Effector memory CD4-positive, alpha-beta T cell (primary cell): Measurements from ENCODE around the gene THAP2.
"Not testable (repeated sequence)": the region's sequence is repeated elsewhere in the genome, so short reads cannot be mapped to it uniquely, and the experiment has no call there.

ENCODE experiments used
- DNase-seq, 3 donors: peaks; one replicate each; pipeline ENCODE4 v3.0.0-alpha.2; 2020
- H3K27ac ChIP-seq: 2 replicates; pipeline ENCODE4 v1.7.0; 2013; ENCODE audit warnings: mild to moderate bottlenecking, low read length, moderate library complexity; ENCODE audit not compliant: insufficient read depth, poor library complexity, severe bottlenecking
- H3K27me3 ChIP-seq: replicated peaks from 2 replicates; pipeline ENCODE4 v1.7.0; 2013; ENCODE audit warnings: mild to moderate bottlenecking, low read length; ENCODE audit not compliant: insufficient read depth, control insufficient read depth, poor library complexity, severe bottlenecking
- H3K36me3 ChIP-seq: 2 replicates; pipeline ENCODE4 v1.7.0; 2013; ENCODE audit warnings: mild to moderate bottlenecking, low read length, moderate library complexity; ENCODE audit not compliant: control insufficient read depth, insufficient read depth
- H3K4me1 ChIP-seq: 2 replicates; pipeline ENCODE4 v1.7.0; 2013; ENCODE audit warnings: low read length, mild to moderate bottlenecking; ENCODE audit not compliant: control insufficient read depth, insufficient read depth, poor library complexity, severe bottlenecking
- H3K4me3 ChIP-seq: 2 replicates; pipeline ENCODE4 v1.7.0; 2013; ENCODE audit warnings: low read length, low read depth, mild to moderate bottlenecking; ENCODE audit not compliant: insufficient read depth, poor library complexity, severe bottlenecking
- H3K9me3 ChIP-seq: 2 replicates; pipeline ENCODE4 v1.7.0; 2013; ENCODE audit warnings: mild to moderate bottlenecking, low read length, moderate library complexity; ENCODE audit not compliant: control insufficient read depth

Gene THAP2

GRCh38 chr12:71684081-71684480, 20.0 kb downstream of the THAP2 start:
- no peak for DNase-seq
- Histone ChIP-seq H3K4me1 (no peaks in the 10 kb centered on the region), H3K4me3 (no peak overlapping the region), H3K27me3 (no peaks in the 10 kb centered on the region), H3K9me3 (no peaks in the 10 kb centered on the region), H3K27ac (no peak overlapping the region), H3K36me3 (no peaks in the 10 kb centered on the region)

DNA sequence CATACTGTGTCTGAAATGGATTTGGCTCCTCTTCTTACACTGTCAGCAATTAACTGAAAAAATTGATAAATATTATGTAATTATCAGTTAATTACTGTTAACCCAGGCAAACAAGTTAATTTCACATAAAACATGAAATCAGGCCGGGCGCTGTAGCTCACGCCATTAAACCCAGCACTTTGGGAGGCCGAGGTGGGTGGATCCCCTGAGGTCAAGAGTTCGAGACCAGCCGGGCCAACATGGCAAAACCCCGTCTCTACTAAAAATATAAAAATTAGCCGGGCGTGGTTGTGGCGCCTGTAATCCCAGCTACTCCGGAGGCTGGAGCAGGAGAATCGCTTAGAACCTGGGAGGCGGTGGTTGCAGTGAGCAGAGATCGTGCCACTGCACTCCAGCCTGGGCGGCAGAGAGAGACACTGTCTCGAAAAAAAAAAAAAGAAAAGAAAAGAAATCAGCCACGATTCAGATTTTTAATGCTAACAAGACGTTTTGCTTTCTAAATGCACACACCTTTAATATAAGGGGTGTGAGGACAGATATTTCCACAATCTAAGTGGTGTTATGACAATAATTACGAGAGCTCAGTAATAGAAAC, 21.3 kb downstream of the THAP2 start:
- Histone ChIP-seq H3K36me3 (no peaks in the 10 kb centered on the region), H3K4me3 (peak overlapping the region; percentile 80), H3K27ac (peak overlapping the region; percentile 77), H3K27me3 (no peaks in the 10 kb centered on the region), H3K4me1 (no peaks in the 10 kb centered on the region), H3K9me3 (no peaks in the 10 kb centered on the region)
- no peak for DNase-seq

DNA sequence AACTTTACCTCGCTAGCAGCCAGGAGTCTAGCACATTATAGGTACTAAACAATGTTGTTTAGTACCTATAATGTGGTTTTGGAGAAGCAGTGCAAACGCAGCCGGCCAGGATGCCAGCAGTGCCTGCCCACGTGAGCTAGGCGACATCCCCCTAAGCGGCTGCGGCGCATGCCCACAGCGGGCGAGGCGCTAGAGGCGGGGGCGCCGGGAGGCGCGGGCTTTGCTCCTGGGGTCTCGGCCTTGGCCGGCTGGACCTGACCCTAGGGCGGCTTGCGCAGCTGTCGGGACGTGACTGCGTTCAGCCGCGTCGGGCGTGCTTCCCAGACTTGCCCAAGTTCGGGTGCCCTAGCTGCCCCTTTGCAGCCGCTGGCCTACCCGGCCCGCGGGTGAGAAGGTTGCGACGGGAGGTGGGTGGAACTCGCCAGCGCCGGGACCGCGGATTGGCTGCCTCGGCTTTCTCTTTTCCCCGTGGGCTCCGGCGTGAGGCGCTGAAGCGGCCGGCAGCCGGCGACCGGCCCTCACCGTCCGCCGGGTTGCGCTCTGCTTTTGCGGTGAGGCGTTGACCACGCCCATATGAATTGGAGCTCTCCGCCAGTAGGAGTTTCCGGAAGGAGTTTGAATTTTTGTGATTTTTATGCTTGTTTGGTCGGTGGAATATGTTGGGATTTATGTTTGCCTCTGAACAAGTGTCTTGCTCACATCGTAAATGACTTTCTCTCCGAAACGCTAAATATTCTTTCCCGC, 22.0 kb downstream of the THAP2 start, which contains the start of gene TMEM19:
Gene TMEM19 (plus strand): TSS at position 169 of the 744 bp plus-strand sequence. CDS start 599 bp downstream, outside the sequence.
- no peaks in the 10 kb centered on the region for H3K27me3 ChIP-seq
- H3K27ac ChIP-seq, result peak within 1 kb of the TSS; percentile 77
- H3K9me3 ChIP-seq, result no peaks in the 10 kb centered on the region
- DNase-seq, result peak; percentile 57 to 74 (median 72)
- H3K4me3 ChIP-seq, result peak within 1 kb of the TSS; percentile 80
- H3K36me3 ChIP-seq, result no peaks in the 10 kb centered on the region
- H3K4me1 ChIP-seq, result no peaks in the 10 kb centered on the region

- Histone ChIP-seq H3K9me3 (no peaks in the 10 kb centered on the region), H3K4me1 (no peaks in the 10 kb centered on the region), H3K27me3 (no peaks in the 10 kb centered on the region), H3K36me3 (no peaks in the 10 kb centered on the region), H3K27ac (peak overlapping the region; percentile 77), H3K4me3 (peak overlapping the region; percentile 80)
- DNase-seq, result no peak
These were observed 22.5 kb downstream of the THAP2 start for GRCh38 chr12:71686658-71687025.

- not testable (repeated sequence) for H3K4me3 ChIP-seq, DNase-seq, H3K4me1 ChIP-seq, H3K36me3 ChIP-seq, H3K27me3 ChIP-seq, H3K9me3 ChIP-seq, H3K27ac ChIP-seq
These were observed 23.1 kb downstream of the THAP2 start for GRCh38 chr12:71687172-71687571.

GRCh38 chr12:71688961-71689570, 25.0 kb downstream of the THAP2 start:
- no peaks in the 10 kb centered on the region for H3K27me3 ChIP-seq
- H3K36me3 ChIP-seq, result no peaks in the 10 kb centered on the region
- no peak overlapping the region for H3K4me3 ChIP-seq
- no peaks in the 10 kb centered on the region for H3K4me1 ChIP-seq
- H3K9me3 ChIP-seq, result no peaks in the 10 kb centered on the region
- no peak for DNase-seq
- H3K27ac ChIP-seq, result no peak overlapping the region

DNA sequence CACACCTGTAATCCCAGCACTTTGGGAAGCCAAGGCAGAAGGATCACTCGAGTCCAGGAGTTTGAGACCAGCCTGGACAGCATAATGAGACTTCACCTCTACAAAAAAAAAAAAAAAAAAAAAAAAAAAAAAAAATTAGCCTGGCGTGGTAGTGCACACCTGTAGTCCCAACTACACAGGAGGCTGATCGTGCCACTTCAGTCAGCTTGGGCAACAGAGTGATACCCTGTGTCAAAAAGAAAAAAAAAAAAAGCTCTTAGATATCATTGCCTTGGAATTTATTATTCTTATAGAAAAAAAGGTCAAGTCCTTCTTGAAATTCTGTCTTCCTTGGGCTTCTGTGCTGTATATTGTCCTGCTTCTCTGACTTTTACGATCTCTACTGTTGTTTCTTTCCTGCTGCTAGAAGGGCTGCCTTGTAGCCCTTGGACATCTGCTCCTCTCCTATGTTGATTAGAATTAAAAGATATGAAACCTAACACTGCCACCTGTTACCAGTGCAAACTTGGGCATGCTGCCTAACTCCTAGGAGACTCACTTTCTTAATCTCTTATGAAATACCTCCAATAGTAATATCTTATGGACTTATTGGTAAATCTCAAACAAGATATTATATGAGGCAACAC, 27.5 kb downstream of the THAP2 start:
- Histone ChIP-seq H3K27ac (no peak overlapping the region), H3K9me3 (no peaks in the 10 kb centered on the region), H3K4me3 (no peak overlapping the region), H3K4me1 (no peaks in the 10 kb centered on the region), H3K27me3 (no peaks in the 10 kb centered on the region), H3K36me3 (peaks cover 6% of the 10 kb centered on the region)
- no peak for DNase-seq

DNA sequence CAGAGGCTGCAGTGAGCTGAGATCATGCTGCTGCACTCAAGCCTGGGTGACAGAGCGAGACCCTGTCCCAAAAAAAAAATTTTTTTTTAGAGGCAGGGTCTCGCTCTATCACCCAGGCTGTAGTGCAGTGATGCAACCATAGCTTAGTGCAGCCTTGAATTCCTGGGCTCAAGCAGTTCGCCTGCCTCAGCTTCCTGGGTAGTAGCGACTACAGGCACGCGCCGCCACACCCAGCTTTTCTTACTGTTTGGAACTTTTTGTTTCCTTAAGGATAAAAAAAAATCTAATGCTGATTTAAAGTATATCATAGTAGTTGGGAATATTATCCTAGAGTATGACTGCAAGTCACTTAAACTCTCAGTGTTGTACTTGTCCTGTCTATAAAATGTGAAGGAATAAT, 29.0 kb downstream of the THAP2 start:
- H3K27ac ChIP-seq, result no peak overlapping the region
- no peak overlapping the region for H3K4me3 ChIP-seq
- no peak for DNase-seq
- no peaks in the 10 kb centered on the region for H3K4me1 ChIP-seq
- peaks cover 11% of the 10 kb centered on the region for H3K36me3 ChIP-seq
- H3K9me3 ChIP-seq, result no peaks in the 10 kb centered on the region
- no peaks in the 10 kb centered on the region for H3K27me3 ChIP-seq

DNA sequence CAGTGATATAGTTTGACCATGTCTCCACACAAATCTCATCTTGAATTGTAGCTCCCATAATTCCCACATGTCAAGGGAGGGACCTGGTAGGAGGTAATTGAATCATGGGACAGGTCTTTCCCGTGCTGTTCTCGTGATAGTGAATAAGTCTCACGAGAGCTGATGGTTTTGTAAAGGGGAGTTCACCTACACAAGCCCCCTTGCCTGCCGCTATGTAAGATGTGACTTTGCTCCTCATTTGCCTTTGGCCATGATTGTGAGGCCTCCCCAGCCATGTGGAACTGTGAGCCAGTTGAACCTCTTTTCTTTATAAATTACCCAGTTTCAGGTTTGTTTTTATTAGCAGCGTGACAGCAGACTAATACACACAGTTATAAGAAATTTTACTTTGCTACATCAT, 29.6 kb downstream of the THAP2 start:
- peaks cover 11% of the 10 kb centered on the region for H3K36me3 ChIP-seq
- H3K4me3 ChIP-seq, H3K27ac ChIP-seq: not testable (repeated sequence)

More for the DNA sequence above, 29.6 kb downstream of the THAP2 start:
- H3K4me1 ChIP-seq, H3K27me3 ChIP-seq, H3K9me3 ChIP-seq, DNase-seq: not testable (repeated sequence)
